C4-2B (cell line): ENCODE data around the gene SYNJ2BP.
"Not testable (repeated sequence)": the region's sequence is repeated elsewhere in the genome, so short reads cannot be mapped to it uniquely, and the experiment has no call there.

Experiments
- ZFX ChIP-seq: fragments of 450-650 bp; IDR thresholded peaks from 2 replicates; pipeline ENCODE4 v1.6.1; 2017
- TF ChIP-seq, protein P1 (sequence below): fragments of 450-650 bp; conservative IDR thresholded peaks from 2 replicates; pipeline ENCODE4 v1.5.1; 2017; ENCODE audit warnings: mild to moderate bottlenecking

DNA sequence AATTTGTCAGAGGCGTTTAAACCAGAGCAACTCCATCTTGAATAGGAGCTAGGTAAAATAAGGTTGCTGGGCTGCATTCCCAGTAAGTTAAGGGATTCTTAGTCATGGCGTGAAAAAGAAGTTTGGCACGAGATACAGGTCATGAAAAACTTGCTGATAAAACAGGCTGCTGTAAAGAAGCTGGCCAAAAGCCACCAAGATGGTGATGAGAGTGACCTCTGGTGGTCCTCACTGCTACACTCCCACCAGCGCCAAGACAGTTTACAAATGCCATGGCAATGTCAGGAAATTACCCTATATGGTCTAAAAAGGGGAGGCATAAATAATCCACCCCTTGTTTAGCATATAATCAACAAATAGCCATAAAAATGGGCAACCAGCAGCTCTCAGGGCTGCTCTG lies 13.6 kb downstream of the SYNJ2BP start:
- TF ChIP-seq, protein P1, sequence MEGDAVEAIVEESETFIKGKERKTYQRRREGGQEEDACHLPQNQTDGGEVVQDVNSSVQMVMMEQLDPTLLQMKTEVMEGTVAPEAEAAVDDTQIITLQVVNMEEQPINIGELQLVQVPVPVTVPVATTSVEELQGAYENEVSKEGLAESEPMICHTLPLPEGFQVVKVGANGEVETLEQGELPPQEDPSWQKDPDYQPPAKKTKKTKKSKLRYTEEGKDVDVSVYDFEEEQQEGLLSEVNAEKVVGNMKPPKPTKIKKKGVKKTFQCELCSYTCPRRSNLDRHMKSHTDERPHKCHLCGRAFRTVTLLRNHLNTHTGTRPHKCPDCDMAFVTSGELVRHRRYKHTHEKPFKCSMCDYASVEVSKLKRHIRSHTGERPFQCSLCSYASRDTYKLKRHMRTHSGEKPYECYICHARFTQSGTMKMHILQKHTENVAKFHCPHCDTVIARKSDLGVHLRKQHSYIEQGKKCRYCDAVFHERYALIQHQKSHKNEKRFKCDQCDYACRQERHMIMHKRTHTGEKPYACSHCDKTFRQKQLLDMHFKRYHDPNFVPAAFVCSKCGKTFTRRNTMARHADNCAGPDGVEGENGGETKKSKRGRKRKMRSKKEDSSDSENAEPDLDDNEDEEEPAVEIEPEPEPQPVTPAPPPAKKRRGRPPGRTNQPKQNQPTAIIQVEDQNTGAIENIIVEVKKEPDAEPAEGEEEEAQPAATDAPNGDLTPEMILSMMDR, result peak; percentile 41
- TF ChIP-seq ZFX, result not testable (repeated sequence)
